ENCODE data around the gene PRR36.
A peak's percentile ranks its signal among the peaks of the same experiment; 100 is the strongest.

PRR36 gene

GRCh38 chr19:7912697-7913564, 38.7 kb upstream of the PRR36 start:
- DNase-seq (ENCODE audit: low spot score), result no peak

- DNase-seq (ENCODE audit: low spot score), result no peak
Measured at GRCh38 chr19:7912144-7912696, 38.0 kb upstream of the PRR36 start.

- no peak for DNase-seq (ENCODE audit: low spot score)
Measured at GRCh38 chr19:7911508-7912143, 37.4 kb upstream of the PRR36 start.

- DNase-seq (ENCODE audit: low spot score), result no peak
Measured at GRCh38 chr19:7910321-7911161, 36.4 kb upstream of the PRR36 start.

- DNase-seq (ENCODE audit: low spot score), result no peak
Measured at GRCh38 chr19:7909471-7910067, 35.4 kb upstream of the PRR36 start.

- DNase-seq (ENCODE audit: low spot score), result no peak
Measured at GRCh38 chr19:7908742-7909461, 34.7 kb upstream of the PRR36 start.

- no peak for DNase-seq (ENCODE audit: low spot score)
Measured at GRCh38 chr19:7908078-7908699, 34.0 kb upstream of the PRR36 start.

GRCh38 chr19:7907544-7907943, 33.4 kb upstream of the PRR36 start:
- DNase-seq (ENCODE audit: low spot score), result no peak

- no peak for DNase-seq (ENCODE audit: low spot score)
Measured at GRCh38 chr19:7907122-7907521, 32.9 kb upstream of the PRR36 start.

- DNase-seq (ENCODE audit: low spot score), result no peak
Measured at GRCh38 chr19:7905859-7906258, 31.7 kb upstream of the PRR36 start.

- no peak for DNase-seq (ENCODE audit: low spot score)
Measured at GRCh38 chr19:7905268-7905667, 31.1 kb upstream of the PRR36 start.

- peak; percentile 61 for DNase-seq (ENCODE audit: low spot score)
Measured at GRCh38 chr19:7904074-7905020, 30.2 kb upstream of the PRR36 start.

GRCh38 chr19:7903244-7904073, 29.3 kb upstream of the PRR36 start, which contains the start of gene MAP2K7:
Gene MAP2K7 (plus strand): TSS chr19:7903877. CDS start chr19:7903945, 68 bp downstream.
- DNase-seq (ENCODE audit: low spot score), result peak; percentile 100

- no peak for DNase-seq (ENCODE audit: low spot score)
Measured at GRCh38 chr19:7902796-7903243, 28.6 kb upstream of the PRR36 start.

- DNase-seq (ENCODE audit: low spot score), result no peak
Measured at GRCh38 chr19:7901337-7901736, 27.1 kb upstream of the PRR36 start.

- no peak for DNase-seq (ENCODE audit: low spot score)
Measured at GRCh38 chr19:7900931-7901330, 26.7 kb upstream of the PRR36 start.

- no peak for DNase-seq (ENCODE audit: low spot score)
Measured at GRCh38 chr19:7900401-7900870, 26.2 kb upstream of the PRR36 start.

- DNase-seq (ENCODE audit: low spot score), result no peak
Measured at GRCh38 chr19:7899751-7900378, 25.7 kb upstream of the PRR36 start.
